GM13976 (cell line): ENCODE measurements around the gene SMURF1.
"Not testable (repeated sequence)": the region's sequence is repeated elsewhere in the genome, so short reads cannot be mapped to it uniquely, and the experiment has no call there.

Experiments
- DNase-seq: peaks from one replicate; pipeline ENCODE4 v3.0.0; 2012; ENCODE audit warnings: low spot score
- in situ Hi-C: fragments of 300-500 bp; cut with MboI; formaldehyde crosslinking; loops from one replicate; pipeline ENCODE4 v1.12.0; 2022; ENCODE audit warnings: low sequenced_read_pairs, mixed read lengths, inconsistent platforms; ENCODE audit not compliant: unreplicated experiment
- TF ChIP-seq, protein P1 (sequence below): IDR thresholded peaks from 2 replicates; pipeline ENCODE4 v1.5.1; 2012; ENCODE audit warnings: borderline replicate concordance, mild to moderate bottlenecking; ENCODE audit not compliant: insufficient read depth; ENCODE audit errors: extremely low read depth, missing control alignments, control extremely low read depth

The SMURF1 gene

GRCh38 chr7:99102361-99102760 is 41.5 kb downstream of the SMURF1 start:
- TF ChIP-seq, protein P1, sequence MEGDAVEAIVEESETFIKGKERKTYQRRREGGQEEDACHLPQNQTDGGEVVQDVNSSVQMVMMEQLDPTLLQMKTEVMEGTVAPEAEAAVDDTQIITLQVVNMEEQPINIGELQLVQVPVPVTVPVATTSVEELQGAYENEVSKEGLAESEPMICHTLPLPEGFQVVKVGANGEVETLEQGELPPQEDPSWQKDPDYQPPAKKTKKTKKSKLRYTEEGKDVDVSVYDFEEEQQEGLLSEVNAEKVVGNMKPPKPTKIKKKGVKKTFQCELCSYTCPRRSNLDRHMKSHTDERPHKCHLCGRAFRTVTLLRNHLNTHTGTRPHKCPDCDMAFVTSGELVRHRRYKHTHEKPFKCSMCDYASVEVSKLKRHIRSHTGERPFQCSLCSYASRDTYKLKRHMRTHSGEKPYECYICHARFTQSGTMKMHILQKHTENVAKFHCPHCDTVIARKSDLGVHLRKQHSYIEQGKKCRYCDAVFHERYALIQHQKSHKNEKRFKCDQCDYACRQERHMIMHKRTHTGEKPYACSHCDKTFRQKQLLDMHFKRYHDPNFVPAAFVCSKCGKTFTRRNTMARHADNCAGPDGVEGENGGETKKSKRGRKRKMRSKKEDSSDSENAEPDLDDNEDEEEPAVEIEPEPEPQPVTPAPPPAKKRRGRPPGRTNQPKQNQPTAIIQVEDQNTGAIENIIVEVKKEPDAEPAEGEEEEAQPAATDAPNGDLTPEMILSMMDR: no peak
- DNase-seq: no peak
- in situ Hi-C loops: no loop called here

GRCh38 chr7:99101516-99101915 is 42.4 kb downstream of the SMURF1 start:
- DNase-seq, in situ Hi-C loops: not testable (repeated sequence)

DNA sequence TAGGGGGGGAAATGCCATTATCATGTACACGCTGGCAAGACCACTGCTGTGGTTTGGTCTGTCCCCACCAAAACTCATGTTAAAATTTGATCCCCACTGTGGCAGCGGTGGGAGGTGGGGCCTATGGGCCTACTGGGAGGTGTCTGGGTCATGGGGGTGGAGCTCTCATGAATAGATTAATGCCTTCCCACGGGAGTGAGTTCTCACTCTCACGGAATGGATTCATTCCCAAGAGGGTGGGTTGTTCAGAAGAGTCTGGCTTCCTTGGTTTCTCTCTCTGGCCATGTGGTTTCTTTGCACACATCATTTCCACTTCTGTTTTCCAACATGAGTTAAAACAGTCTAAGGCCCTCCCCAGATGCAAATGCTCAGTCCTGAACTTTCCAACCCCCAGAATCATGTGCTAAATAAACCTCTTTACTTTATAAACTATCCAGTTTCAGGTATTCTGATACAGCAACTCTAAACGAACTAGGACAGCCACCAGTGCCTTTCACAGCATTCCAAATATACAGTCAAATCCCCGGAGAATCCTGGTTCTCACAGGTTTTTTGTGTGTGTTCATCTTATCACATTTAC is 44.3 kb downstream of the SMURF1 start:
- DNase-seq: no peak
- in situ Hi-C loops: no loop called here
- TF ChIP-seq, protein P1: no peak

GRCh38 chr7:99098824-99099498 is 44.9 kb downstream of the SMURF1 start:
- in situ Hi-C loops: no loop called here
- DNase-seq: no peak
- TF ChIP-seq, protein P1: no peak

- in situ Hi-C loops: no loop called here
- TF ChIP-seq, protein P1: no peak
- DNase-seq: no peak
These were observed 45.6 kb downstream of the SMURF1 start for GRCh38 chr7:99098286-99098823.

DNA sequence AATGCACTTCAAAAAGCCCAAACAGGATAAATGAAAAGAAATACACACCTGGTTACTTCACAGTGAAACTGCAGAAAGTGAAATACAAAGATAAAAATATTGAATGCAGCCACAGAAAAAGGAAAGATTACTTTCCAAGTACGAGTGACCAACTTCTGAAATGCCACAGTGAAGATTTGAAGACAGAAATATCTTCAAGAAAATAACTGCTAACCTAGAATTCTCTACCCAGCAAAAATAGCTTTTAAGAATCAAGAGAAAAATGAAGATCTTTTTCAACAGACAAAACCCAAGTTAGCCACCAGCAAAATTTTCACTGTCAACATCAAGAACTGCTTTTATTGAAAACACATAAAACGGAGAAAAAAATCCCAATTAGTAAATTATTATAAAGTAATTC is 46.2 kb downstream of the SMURF1 start:
- DNase-seq: no peak
- in situ Hi-C loops: no loop called here
- TF ChIP-seq, protein P1: no peak
